Transverse colon (tissue), 3 donors: Measurements from ENCODE around the gene DEFB126.

Source experiments
- EP300 ChIP-seq: sonication (generic); formaldehyde crosslinking; IDR thresholded peaks from one replicate; pipeline ENCODE4 v1.6.1; 2017; ENCODE audit warnings: antibody characterized with exemption, low read depth
- POLR2A ChIP-seq: fragments of 450-650 bp; IDR thresholded peaks from one replicate; pipeline ENCODE4 v1.6.1; 2016; ENCODE audit warnings: antibody characterized with exemption, mild to moderate bottlenecking, moderate library complexity
- TF ChIP-seq, protein P1 (sequence below), 5 experiments: fragments of 200-600 bp in 3 of 5; fragments of 450-650 bp in 2 of 5; sonication (generic) in 3 of 5; IDR thresholded peaks; 1 replicate in 2 of 5; 2 replicates in 3 of 5; pipeline ENCODE4 v1.5.1; 2016 to 2017; ENCODE audit warnings: antibody characterized with exemption in 5 of 5, inconsistent platforms in 3 of 5, mild to moderate bottlenecking in 2 of 5, moderate library complexity in 1 of 5

DNA sequence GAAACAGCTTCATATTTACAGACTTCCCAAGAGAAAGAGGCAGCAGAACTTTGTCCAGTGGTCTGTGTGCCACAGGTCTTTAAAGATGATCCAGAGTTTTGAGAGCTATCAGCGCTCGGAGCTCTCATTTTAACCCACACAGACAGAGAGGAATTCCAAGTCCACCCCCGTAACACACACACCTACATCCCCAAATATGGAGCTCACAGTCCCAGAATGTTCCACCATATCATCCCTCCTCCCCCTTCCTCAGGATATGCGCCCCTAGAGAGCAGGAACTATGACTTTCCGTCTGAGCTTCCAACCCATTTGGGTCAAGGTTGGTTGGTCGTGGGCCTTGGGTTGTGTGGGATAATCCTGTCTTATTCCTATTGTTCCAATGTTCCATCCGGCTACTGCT is 47.2 kb downstream of the DEFB126 start, which contains the start of gene DEFB128:
- TF ChIP-seq, protein P1, sequence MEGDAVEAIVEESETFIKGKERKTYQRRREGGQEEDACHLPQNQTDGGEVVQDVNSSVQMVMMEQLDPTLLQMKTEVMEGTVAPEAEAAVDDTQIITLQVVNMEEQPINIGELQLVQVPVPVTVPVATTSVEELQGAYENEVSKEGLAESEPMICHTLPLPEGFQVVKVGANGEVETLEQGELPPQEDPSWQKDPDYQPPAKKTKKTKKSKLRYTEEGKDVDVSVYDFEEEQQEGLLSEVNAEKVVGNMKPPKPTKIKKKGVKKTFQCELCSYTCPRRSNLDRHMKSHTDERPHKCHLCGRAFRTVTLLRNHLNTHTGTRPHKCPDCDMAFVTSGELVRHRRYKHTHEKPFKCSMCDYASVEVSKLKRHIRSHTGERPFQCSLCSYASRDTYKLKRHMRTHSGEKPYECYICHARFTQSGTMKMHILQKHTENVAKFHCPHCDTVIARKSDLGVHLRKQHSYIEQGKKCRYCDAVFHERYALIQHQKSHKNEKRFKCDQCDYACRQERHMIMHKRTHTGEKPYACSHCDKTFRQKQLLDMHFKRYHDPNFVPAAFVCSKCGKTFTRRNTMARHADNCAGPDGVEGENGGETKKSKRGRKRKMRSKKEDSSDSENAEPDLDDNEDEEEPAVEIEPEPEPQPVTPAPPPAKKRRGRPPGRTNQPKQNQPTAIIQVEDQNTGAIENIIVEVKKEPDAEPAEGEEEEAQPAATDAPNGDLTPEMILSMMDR (IDR thresholded peaks at IDR 0.05), result no peak
- no peak for TF ChIP-seq POLR2A
- no peak for TF ChIP-seq EP300
